GM19025 (cell line): ENCODE measurements around the gene TFIP11.

Source experiments
- ATAC-seq: cut with Tn5 transposase; IDR thresholded peaks from one replicate; pipeline ENCODE4 v1.9.1; 2021; ENCODE audit warnings: mild to moderate bottlenecking, low read depth, moderate library complexity; ENCODE audit not compliant: unreplicated experiment

TFIP11 gene

GRCh38 chr22:26452236-26453016, 59.8 kb downstream of the TFIP11 start:
- no peak for ATAC-seq

- ATAC-seq = no peak
Measured at GRCh38 chr22:26450453-26451185, 61.7 kb downstream of the TFIP11 start.

- ATAC-seq = no peak
Measured at GRCh38 chr22:26448941-26449340, 63.3 kb downstream of the TFIP11 start.

- ATAC-seq = no peak
Measured at GRCh38 chr22:26448334-26448733, 63.9 kb downstream of the TFIP11 start.

- no peak for ATAC-seq
Measured at GRCh38 chr22:26447584-26448329, 64.5 kb downstream of the TFIP11 start.

- ATAC-seq = no peak
Measured at GRCh38 chr22:26446808-26447515, 65.3 kb downstream of the TFIP11 start.

GRCh38 chr22:26445577-26446275, 66.5 kb downstream of the TFIP11 start:
- no peak for ATAC-seq

- no peak for ATAC-seq
Measured at GRCh38 chr22:26444777-26445176, 67.5 kb downstream of the TFIP11 start.

- ATAC-seq = no peak
Measured at GRCh38 chr22:26443901-26444690, 68.2 kb downstream of the TFIP11 start.

- ATAC-seq = no peak
Measured at GRCh38 chr22:26442086-26442756, 70.1 kb downstream of the TFIP11 start.
